Fibroblast of the conjunctiva (primary cell): ENCODE results near the gene ANKRD9.
"Not testable (repeated sequence)": the region's sequence is repeated elsewhere in the genome, so short reads cannot be mapped to it uniquely, and the experiment has no call there.

Experiments used
- DNase-seq: peaks from one replicate; pipeline ENCODE4 v3.0.0-alpha.2; 2010; ENCODE audit warnings: low read depth

Gene ANKRD9

DNA sequence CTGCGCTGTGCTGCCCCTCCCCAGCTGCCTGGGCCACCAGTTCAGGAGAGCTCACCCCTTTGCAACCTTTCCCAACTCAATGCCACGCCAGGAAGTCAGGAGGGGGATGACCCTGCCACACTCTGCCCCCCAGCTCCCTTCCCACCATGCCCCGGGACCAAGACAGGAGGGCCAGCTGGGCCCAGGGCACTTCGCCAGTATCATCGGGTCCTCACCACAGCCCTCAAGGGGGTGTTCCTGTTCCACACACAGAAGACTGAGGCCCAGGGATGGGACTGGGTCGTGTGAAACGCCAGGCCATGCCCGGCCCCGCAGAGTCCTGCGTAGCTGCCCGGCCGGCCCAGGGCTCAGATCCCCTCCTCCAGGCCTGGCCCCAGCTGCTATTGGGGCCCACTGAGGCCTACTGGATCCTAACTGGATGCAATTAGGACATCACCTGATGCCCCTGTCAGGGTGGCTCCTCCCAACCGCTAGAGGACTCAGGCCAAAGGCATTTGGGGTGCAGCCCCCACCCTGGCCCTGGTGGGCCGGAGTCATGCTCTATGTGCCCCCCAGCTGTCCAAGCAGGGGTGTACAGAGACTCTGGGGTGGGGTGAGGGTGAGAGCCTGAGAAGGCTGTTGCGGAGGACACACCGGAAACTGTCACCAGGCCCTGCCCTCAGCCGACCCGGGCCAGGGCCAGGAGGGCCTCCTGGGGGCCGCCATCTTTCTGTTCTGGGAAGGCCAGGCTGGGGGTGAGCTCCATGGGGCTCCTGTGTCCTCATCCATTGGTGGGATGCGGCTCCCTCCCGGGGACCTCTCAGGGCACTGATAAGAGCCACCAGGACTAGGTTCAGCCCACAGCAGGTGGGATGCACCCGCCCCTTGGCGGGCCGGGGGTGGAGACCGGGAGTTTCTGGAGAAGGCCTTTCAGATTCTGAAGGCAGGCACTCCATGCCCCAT, 29.3 kb upstream of the ANKRD9 start:
- DNase-seq = no peak

GRCh38 chr14:102537981-102538601, 28.5 kb upstream of the ANKRD9 start:
- DNase-seq = no peak

- DNase-seq = no peak
Observed at GRCh38 chr14:102532204-102532658, 22.7 kb upstream of the ANKRD9 start.

- DNase-seq = no peak
Observed at GRCh38 chr14:102530828-102531478, 21.4 kb upstream of the ANKRD9 start.

GRCh38 chr14:102528431-102529170, 19.0 kb upstream of the ANKRD9 start:
- DNase-seq = no peak

DNA sequence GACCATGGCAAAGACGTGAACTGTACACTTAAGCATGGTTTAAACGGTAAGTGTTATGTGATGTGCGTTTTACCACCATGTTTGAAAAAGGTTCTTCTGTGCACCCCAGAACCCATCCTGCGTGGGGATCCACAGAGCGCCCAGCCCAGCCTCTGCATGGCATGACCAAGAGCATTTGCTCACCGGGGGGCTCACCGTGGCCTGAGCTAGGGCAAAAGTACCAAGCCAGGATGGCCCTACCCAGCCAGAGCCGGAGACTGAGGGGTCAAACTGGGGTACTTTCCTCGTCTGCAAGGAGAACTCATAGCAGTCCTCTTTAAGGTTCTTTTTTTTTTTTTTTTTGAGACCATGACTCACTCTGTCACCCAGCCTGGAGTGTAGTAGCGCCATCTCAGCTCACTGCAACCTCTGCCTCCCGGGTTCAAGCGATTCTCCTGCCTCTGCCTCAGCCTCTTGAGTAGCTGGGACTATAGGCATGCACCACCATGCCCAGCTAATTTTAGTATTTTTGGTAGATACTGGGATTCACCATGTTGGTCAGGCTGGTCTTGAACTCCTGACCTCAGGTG, 16.4 kb upstream of the ANKRD9 start:
- no peak for DNase-seq

DNA sequence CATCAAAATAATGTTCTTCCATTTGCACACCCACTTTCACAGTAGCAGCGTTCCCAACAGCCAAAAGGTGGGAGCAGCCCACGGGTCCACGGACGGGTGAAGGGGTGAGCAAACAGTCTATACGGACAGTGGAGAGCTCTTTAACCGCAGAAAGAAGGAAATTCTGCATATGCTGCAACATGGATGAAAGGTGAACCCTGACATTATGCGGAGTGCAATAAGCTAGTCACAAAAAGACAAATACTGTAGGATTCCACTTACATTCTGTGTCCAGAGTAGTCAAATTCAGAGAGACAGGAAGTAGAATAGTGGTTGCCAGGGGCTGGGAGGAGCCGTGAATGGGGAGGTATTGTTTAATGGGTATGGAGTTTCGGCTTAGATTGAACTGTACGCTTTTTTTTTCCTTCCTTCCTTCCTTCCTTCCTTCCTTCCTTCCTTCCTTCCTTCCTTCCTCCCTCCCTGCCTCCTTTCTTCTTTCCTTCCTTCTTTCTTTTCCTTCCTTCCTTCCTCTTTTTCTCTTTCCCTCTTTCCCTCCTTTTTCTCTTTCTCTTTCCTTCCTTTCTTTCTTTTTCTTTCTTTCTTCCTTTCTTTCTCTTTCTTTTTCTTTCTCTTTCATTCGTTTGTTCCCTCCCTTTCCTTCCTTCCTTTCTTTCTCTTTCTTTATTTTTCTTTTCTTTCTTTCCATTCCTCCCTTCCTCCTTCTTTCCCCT, 15.8 kb upstream of the ANKRD9 start:
- DNase-seq = no peak

- DNase-seq = peak; percentile 99
Observed at GRCh38 chr14:102524451-102525218, 15.1 kb upstream of the ANKRD9 start.

DNA sequence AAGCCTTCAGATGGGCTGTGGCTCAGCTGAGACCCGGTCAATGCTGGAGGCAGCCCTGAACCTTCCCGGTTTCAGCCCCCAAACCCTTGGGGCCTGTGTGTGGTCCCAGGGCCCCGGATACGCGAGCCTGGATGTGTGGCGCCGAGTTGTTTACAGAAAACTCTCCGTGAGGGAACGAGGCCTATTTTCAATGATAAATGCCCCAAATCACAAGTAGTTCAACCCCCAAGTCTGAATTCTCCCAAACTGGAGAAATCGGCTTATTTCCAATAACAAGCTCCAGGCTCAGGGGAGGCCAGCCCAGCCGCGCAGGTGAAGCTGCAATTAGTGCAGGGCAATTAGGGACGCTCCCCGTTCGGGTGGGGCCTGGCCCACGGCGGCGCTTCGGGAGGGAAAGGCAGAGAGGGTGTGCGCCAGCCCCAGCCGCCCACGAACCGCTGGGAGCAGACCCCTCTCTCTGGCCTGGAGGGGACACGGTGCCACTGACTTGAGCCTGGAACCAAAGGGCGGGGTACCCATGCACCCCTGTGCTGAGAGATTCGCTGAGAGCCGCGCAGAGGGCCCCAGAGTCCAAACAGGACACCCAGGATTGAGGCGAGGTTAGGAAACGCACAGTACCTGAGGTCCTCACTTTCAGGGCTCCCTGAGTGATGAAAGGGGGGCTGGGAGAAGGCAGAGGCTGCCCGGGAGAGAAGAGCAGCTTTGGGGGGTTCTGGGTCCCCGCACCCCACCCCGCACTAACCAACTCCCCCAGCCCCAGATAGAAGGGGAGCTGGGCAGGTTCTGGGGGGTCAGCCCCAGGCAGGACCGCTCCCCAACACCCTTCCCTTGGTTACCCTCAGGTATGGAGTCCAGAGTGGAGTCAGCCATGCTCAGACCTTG, 14.2 kb upstream of the ANKRD9 start:
- no peak for DNase-seq

GRCh38 chr14:102523200-102523568, 13.6 kb upstream of the ANKRD9 start:
- DNase-seq = no peak

- not testable (repeated sequence) for DNase-seq
Observed at GRCh38 chr14:102519709-102520108, 10.1 kb upstream of the ANKRD9 start.

- no peak for DNase-seq
Observed at GRCh38 chr14:102518063-102518648, 8.6 kb upstream of the ANKRD9 start.

GRCh38 chr14:102517392-102518062, 8.0 kb upstream of the ANKRD9 start:
- no peak for DNase-seq

GRCh38 chr14:102516531-102517391, 7.2 kb upstream of the ANKRD9 start:
- no peak for DNase-seq

GRCh38 chr14:102514987-102515733, 5.6 kb upstream of the ANKRD9 start:
- DNase-seq = no peak

- DNase-seq = no peak
Observed at GRCh38 chr14:102513899-102514772, 4.6 kb upstream of the ANKRD9 start.
